ENCODE results near the gene EMC10.

The EMC10 gene

GRCh38 chr19:50509366-50509765, 33.1 kb downstream of the EMC10 start:
- Histone ChIP-seq H3K36me3 (ENCODE audit: control insufficient read depth in 2 of 2, insufficient read depth in 1 of 2, low read length in 2 of 2) (no peaks in the 10 kb centered on the region; a peak in 1 of 3 replicates), H3K27ac (ENCODE audit: extremely low read depth, low read depth, low read length) (no peak overlapping the region), H3K4me1 (ENCODE audit: control insufficient read depth, insufficient read depth, low read length) (peaks cover 5% of the 10 kb centered on the region), H3K9me3 (ENCODE audit: control insufficient read depth, insufficient read depth, low read depth, low read length) (no peaks in the 10 kb centered on the region), H3K4me3 (ENCODE audit: low read depth, low read length) (no peak overlapping the region)
- TF ChIP-seq YY1 (tag by site-specific recombination; IDR thresholded peaks at IDR 0.05): no peak
- no peak for TF ChIP-seq AEBP2 (tag by site-specific recombination; IDR thresholded peaks at IDR 0.05; ENCODE audit: borderline replicate concordance)
- TF ChIP-seq ZXDB (tag by site-specific recombination; IDR thresholded peaks at IDR 0.05): no peak
- TF ChIP-seq ZNF157 (tag by site-specific recombination; IDR thresholded peaks at IDR 0.05): no peak
- TF ChIP-seq ZNF529 (tag by site-specific recombination; IDR thresholded peaks at IDR 0.05; ENCODE audit: insufficient replicate concordance): no peak
- no peak for TF ChIP-seq ZNF521 (tag by site-specific recombination; IDR thresholded peaks at IDR 0.05)
- TF ChIP-seq TRIM28 (IDR thresholded peaks at IDR 0.05; ENCODE audit: borderline replicate concordance, low read length): no peak
- TF ChIP-seq ZNF211 (tag by site-specific recombination; IDR thresholded peaks at IDR 0.05; ENCODE audit: low read depth): no peak
- no peak for TF ChIP-seq ZSCAN30 (tag by site-specific recombination; IDR thresholded peaks at IDR 0.05)
- TF ChIP-seq ZNF768 (tag by site-specific recombination; IDR thresholded peaks at IDR 0.05): no peak
- no peak for TF ChIP-seq ZNF701 (tag by site-specific recombination; IDR thresholded peaks at IDR 0.05)
- no peak for TF ChIP-seq SP7 (tag by site-specific recombination; IDR thresholded peaks at IDR 0.05)
- no peak for TF ChIP-seq YY2 (tag by site-specific recombination; IDR thresholded peaks at IDR 0.05)
- TF ChIP-seq ZNF184 (tag by site-specific recombination; IDR thresholded peaks at IDR 0.05): no peak
- ChIA-PET CTCF (interaction anchor here (0.7 to 1.6 kb wide), 3 partner anchors 28 to 362 kb away, joined by 3 to 5 read pairs (median 3); no protein-coding TSS in a partner anchor), POLR2A (interaction anchor here (0.6 to 1.1 kb wide), 3 partner anchors 125 to 1680 kb away, joined by 3 to 6 read pairs (median 3); partner anchors contain the start of gene POLD1)

GRCh38 chr19:50510121-50510670, 33.9 kb downstream of the EMC10 start:
- ChIA-PET POLR2A (interaction anchor here (1.1 to 1.7 kb wide), 3 partner anchors 13 to 295 kb away, joined by 3 to 8 read pairs (median 4); partner anchors contain the start of gene POLD1), CTCF (interaction anchor here (0.9 to 1.7 kb wide), 4 partner anchors 27 to 50 kb away, joined by 3 to 5 read pairs (median 3); no protein-coding TSS in a partner anchor)
- no peaks in the 10 kb centered on the region; a peak in 1 of 3 replicates for H3K36me3 ChIP-seq (ENCODE audit: control insufficient read depth in 2 of 2, insufficient read depth in 1 of 2, low read length in 2 of 2)
- peak overlapping the region; percentile 64 for H3K4me3 ChIP-seq (ENCODE audit: low read depth, low read length)
- H3K9me3 ChIP-seq (ENCODE audit: control insufficient read depth, insufficient read depth, low read depth, low read length): no peaks in the 10 kb centered on the region
- TF ChIP-seq ZNF404 (tag by site-specific recombination; IDR thresholded peaks at IDR 0.05) (no peak), ZNF366 (tag by site-specific recombination; conservative IDR thresholded peaks at IDR 0.05) (0 out of 2 replicates have a peak, but pooled peaks have one; percentile 41)
- H3K4me1 ChIP-seq (ENCODE audit: control insufficient read depth, insufficient read depth, low read length): peaks cover 5% of the 10 kb centered on the region
- H3K27ac ChIP-seq (ENCODE audit: extremely low read depth, low read depth, low read length): peak overlapping the region; percentile 18; the same call in 1 of the 2 replicates

- POLR2A ChIA-PET: interaction anchor here (0.5 to 1.7 kb wide), 18 partner anchors 9 to 1268 kb away, joined by 3 to 8 read pairs (median 4); partner anchors contain the start of gene KCNC3
- H3K27ac ChIP-seq (ENCODE audit: extremely low read depth, low read depth, low read length): peak overlapping the region; percentile 18; the same call in 1 of the 2 replicates
- H3K4me1 ChIP-seq (ENCODE audit: control insufficient read depth, insufficient read depth, low read length): peaks cover 5% of the 10 kb centered on the region
- H3K4me3 ChIP-seq (ENCODE audit: low read depth, low read length): peak overlapping the region; percentile 64
- no peaks in the 10 kb centered on the region; a peak in 1 of 3 replicates for H3K36me3 ChIP-seq (ENCODE audit: control insufficient read depth in 2 of 2, insufficient read depth in 1 of 2, low read length in 2 of 2)
- no peaks in the 10 kb centered on the region for H3K9me3 ChIP-seq (ENCODE audit: control insufficient read depth, insufficient read depth, low read depth, low read length)
- CTCF ChIA-PET: interaction anchor here (0.8 to 2.7 kb wide), 6 partner anchors 24 to 142 kb away, joined by 3 to 6 read pairs (median 4); no protein-coding TSS in a partner anchor
- TF ChIP-seq ZFP69B (tag by site-specific recombination; IDR thresholded peaks at IDR 0.05) (no peak), MYNN (tag by site-specific recombination; IDR thresholded peaks at IDR 0.05; ENCODE audit: borderline replicate concordance) (peak; percentile 98), ZIC2 (tag by site-specific recombination; IDR thresholded peaks at IDR 0.05) (no peak), GFI1B (tag by site-specific recombination; IDR thresholded peaks at IDR 0.05) (no peak), SCRT2 (tag by site-specific recombination; IDR thresholded peaks at IDR 0.05) (peak; percentile 95), ZNF292 (tag by site-specific recombination; IDR thresholded peaks at IDR 0.05; ENCODE audit: borderline replicate concordance, low read depth) (no peak), ZSCAN30 (tag by site-specific recombination; IDR thresholded peaks at IDR 0.05) (no peak), HIC1 (tag by site-specific recombination; IDR thresholded peaks at IDR 0.05) (no peak), ZNF174 (tag by site-specific recombination; IDR thresholded peaks at IDR 0.05) (no peak), HOXC10 (CRISPR knock-in tag; IDR thresholded peaks at IDR 0.05) (no peak), SCRT1 (tag by site-specific recombination; IDR thresholded peaks at IDR 0.05; ENCODE audit: borderline replicate concordance) (peak; percentile 73), ZNF121 (tag by site-specific recombination; IDR thresholded peaks at IDR 0.05) (no peak), ZNF133 (tag by site-specific recombination; IDR thresholded peaks at IDR 0.05) (no peak), ZNF785 (tag by site-specific recombination; IDR thresholded peaks at IDR 0.05) (no peak)
Observed at GRCh38 chr19:50510700-50511068, 34.4 kb downstream of the EMC10 start.

Data from HEK293 (cell line).